Neural progenitor cell (in vitro differentiated cells): ENCODE data around the gene PAX5. TPM values are rescaled to one million over a fixed set of nuclear protein-coding genes. Genes with fewer than 3 reads are reported as not detected.

Source experiments
- DNase-seq: peaks from one replicate; pipeline ENCODE4 v3.0.0-alpha.2; 2016; ENCODE audit warnings: low spot score
- H2AFZ ChIP-seq: fragments of 200-600 bp; sonication (generic); replicated peaks from 2 replicates; pipeline ENCODE4 v1.6.1; 2016; ENCODE audit warnings: antibody characterized with exemption
- H3F3A ChIP-seq: fragments of 200-600 bp; sonication (generic); 2 replicates; pipeline ENCODE4 v1.6.1; 2016; ENCODE audit warnings: antibody characterized with exemption, low read depth
- H3K27ac ChIP-seq: fragments of 200-600 bp; sonication (generic); 2 replicates; pipeline ENCODE4 v1.5.1; 2016; ENCODE audit warnings: mild to moderate bottlenecking
- H3K27me3 ChIP-seq: fragments of 200-600 bp; sonication (generic); 2 replicates; pipeline ENCODE4 v1.6.1; 2016; ENCODE audit warnings: mild to moderate bottlenecking, moderate library complexity
- H3K36me3 ChIP-seq: fragments of 200-600 bp; sonication (generic); 2 replicates; pipeline ENCODE4 v1.5.1; 2016
- H3K4me1 ChIP-seq: fragments of 200-600 bp; sonication (generic); 2 replicates; pipeline ENCODE4 v1.6.1; 2016; ENCODE audit warnings: mixed run types
- H3K4me2 ChIP-seq: fragments of 200-600 bp; sonication (generic); 2 replicates; pipeline ENCODE4 v1.6.1; 2016
- H3K4me3 ChIP-seq: fragments of 200-600 bp; sonication (generic); 2 replicates; pipeline ENCODE4 v1.5.1; 2016
- H3K79me2 ChIP-seq: fragments of 200-600 bp; sonication (generic); 2 replicates; pipeline ENCODE4 v1.6.1; 2016; ENCODE audit warnings: low read depth
- H3K9ac ChIP-seq: fragments of 200-600 bp; sonication (generic); 2 replicates; pipeline ENCODE4 v1.6.1; 2016
- H3K9me3 ChIP-seq: fragments of 200-600 bp; sonication (generic); 2 replicates; pipeline ENCODE4 v1.5.1; 2016; ENCODE audit warnings: low read depth
- H4K20me1 ChIP-seq: fragments of 200-600 bp; sonication (generic); 2 replicates; pipeline ENCODE4 v1.6.1; 2016; ENCODE audit warnings: low read depth
- H3K27ac Mint-ChIP-seq: 3 replicates; pipeline ENCODE4 v1.8.0; 2021; ENCODE audit warnings: mixed read lengths
- H3K27me3 Mint-ChIP-seq: 2 replicates; pipeline ENCODE4 v1.8.0; 2022; ENCODE audit warnings: low read depth, mild to moderate bottlenecking, inconsistent platforms, moderate library complexity, mixed read lengths; ENCODE audit not compliant: insufficient read depth
- H3K36me3 Mint-ChIP-seq: 3 replicates; pipeline ENCODE4 v1.8.0; 2021; ENCODE audit warnings: mixed read lengths
- H3K4me1 Mint-ChIP-seq: 3 replicates; pipeline ENCODE4 v1.8.0; 2021; ENCODE audit warnings: mixed read lengths
- H3K4me3 Mint-ChIP-seq: 3 replicates; pipeline ENCODE4 v1.8.0; 2021; ENCODE audit warnings: mild to moderate bottlenecking, moderate library complexity, mixed read lengths
- H3K9me3 Mint-ChIP-seq: 3 replicates; pipeline ENCODE4 v1.8.0; 2020; ENCODE audit warnings: mixed read lengths
- CTCF ChIP-seq: fragments of 200-600 bp; sonication (generic); IDR thresholded peaks from 2 replicates; pipeline ENCODE4 v1.5.1; 2017; ENCODE audit warnings: antibody characterized with exemption, mild to moderate bottlenecking
- EZH2 ChIP-seq: fragments of 200-600 bp; sonication (generic); IDR thresholded peaks from 2 replicates; pipeline ENCODE4 v1.6.1; 2017; ENCODE audit warnings: antibody characterized with exemption, mild to moderate bottlenecking, moderate library complexity
- EZH2phosphoT487 ChIP-seq: fragments of 200-600 bp; sonication (generic); IDR thresholded peaks from 2 replicates; pipeline ENCODE4 v1.6.1; 2017; ENCODE audit warnings: antibody characterized with exemption
- total RNA-seq: library from RNA; depleted of rRNA; stranded (reverse); fragments of >200 nt; gene quantifications from 2 replicates; pipeline ENCODE4 v1.2.3, GENCODE V29; 2015; ENCODE audit warnings: low replicate concordance

The PAX5 gene
- total RNA-seq, 1 donor from 2014 or later = not detected

GRCh38 chr9:37032713-37033112 lies 1.4 kb downstream of the PAX5 start:
- H3K4me3 ChIP-seq = no peak overlapping the region
- H3K9ac ChIP-seq = no peak overlapping the region
- no peak overlapping the region for H2AFZ ChIP-seq
- peaks cover 69% of the 10 kb centered on the region for H3K4me1 Mint-ChIP-seq
- H3K4me1 ChIP-seq = peaks cover 55% of the 10 kb centered on the region
- H3K27ac ChIP-seq = no peak overlapping the region
- H3K79me2 ChIP-seq = no peaks in the 10 kb centered on the region
- no peaks in the 10 kb centered on the region for H3K36me3 Mint-ChIP-seq
- no peaks in the 10 kb centered on the region for H3K36me3 ChIP-seq
- TF ChIP-seq EZH2phosphoT487 = no peak
- no peak overlapping the region for H3K27ac Mint-ChIP-seq
- peaks cover 71% of the 10 kb centered on the region for H4K20me1 ChIP-seq
- peaks cover 54% of the 10 kb centered on the region for H3F3A ChIP-seq
- peaks cover 71% of the 10 kb centered on the region for H3K27me3 Mint-ChIP-seq
- H3K4me3 Mint-ChIP-seq = no peak overlapping the region
- no peak overlapping the region for H3K4me2 ChIP-seq
- H3K9me3 Mint-ChIP-seq = no peaks in the 10 kb centered on the region
- DNase-seq = no peak
- no peaks in the 10 kb centered on the region for H3K9me3 ChIP-seq
- H3K27me3 ChIP-seq = peaks cover 100% of the 10 kb centered on the region

- no peak overlapping the region for H3K9ac ChIP-seq
- no peak overlapping the region for H3K4me2 ChIP-seq
- H3K9me3 Mint-ChIP-seq = no peaks in the 10 kb centered on the region
- H3K27me3 ChIP-seq = peaks cover 100% of the 10 kb centered on the region
- TF ChIP-seq EZH2 (no peak), EZH2phosphoT487 (no peak), CTCF (no peak)
- H3K27ac ChIP-seq = no peak overlapping the region
- H3K9me3 ChIP-seq = no peaks in the 10 kb centered on the region
- peak; percentile 35 for DNase-seq
- H3K4me1 Mint-ChIP-seq = peaks cover 64% of the 10 kb centered on the region
- H2AFZ ChIP-seq = no peak overlapping the region
- H3K27me3 Mint-ChIP-seq = peaks cover 74% of the 10 kb centered on the region
- no peak overlapping the region for H3K27ac Mint-ChIP-seq
- no peaks in the 10 kb centered on the region for H3K79me2 ChIP-seq
- H3K36me3 ChIP-seq = no peaks in the 10 kb centered on the region
- H3F3A ChIP-seq = peaks cover 50% of the 10 kb centered on the region
- H3K4me1 ChIP-seq = peaks cover 51% of the 10 kb centered on the region
- peaks cover 76% of the 10 kb centered on the region for H4K20me1 ChIP-seq
- H3K4me3 ChIP-seq = no peak overlapping the region
- no peaks in the 10 kb centered on the region for H3K36me3 Mint-ChIP-seq
- H3K4me3 Mint-ChIP-seq = no peak overlapping the region
These were observed 2.2 kb downstream of the PAX5 start for GRCh38 chr9:37031902-37032301.

- Histone ChIP-seq H3K4me1 (peaks cover 52% of the 10 kb centered on the region), H3K4me3 (no peak overlapping the region), H3K27me3 (peaks cover 100% of the 10 kb centered on the region), H3K9me3 (no peaks in the 10 kb centered on the region), H2AFZ (no peak overlapping the region), H4K20me1 (peaks cover 82% of the 10 kb centered on the region), H3K27ac (no peak overlapping the region), H3K4me2 (no peak overlapping the region), H3K36me3 (no peaks in the 10 kb centered on the region), H3F3A (peaks cover 49% of the 10 kb centered on the region), H3K9ac (no peak overlapping the region), H3K79me2 (no peaks in the 10 kb centered on the region)
- DNase-seq = no peak
- Mint-ChIP-seq H3K36me3 (no peaks in the 10 kb centered on the region), H3K4me1 (peaks cover 59% of the 10 kb centered on the region), H3K9me3 (no peaks in the 10 kb centered on the region), H3K27me3 (peaks cover 68% of the 10 kb centered on the region), H3K27ac (no peak overlapping the region), H3K4me3 (no peak overlapping the region)
- TF ChIP-seq CTCF = no peak
- TF ChIP-seq EZH2phosphoT487 = no peak
- no peak for TF ChIP-seq EZH2
These were observed 3.0 kb downstream of the PAX5 start for GRCh38 chr9:37031081-37031480.

GRCh38 chr9:37030611-37030939 lies 3.5 kb downstream of the PAX5 start:
- peaks cover 52% of the 10 kb centered on the region for H3K4me1 ChIP-seq
- no peaks in the 10 kb centered on the region for H3K36me3 ChIP-seq
- TF ChIP-seq CTCF (no peak), EZH2 (peak; percentile 46), EZH2phosphoT487 (peak; percentile 24)
- peaks cover 49% of the 10 kb centered on the region for H3F3A ChIP-seq
- no peak overlapping the region for H3K9ac ChIP-seq
- no peaks in the 10 kb centered on the region for H3K9me3 ChIP-seq
- H3K27ac ChIP-seq = no peak overlapping the region
- no peak overlapping the region for H3K4me3 ChIP-seq
- no peaks in the 10 kb centered on the region for H3K36me3 Mint-ChIP-seq
- H3K4me1 Mint-ChIP-seq = peaks cover 60% of the 10 kb centered on the region
- H2AFZ ChIP-seq = no peak overlapping the region
- H3K27me3 ChIP-seq = peaks cover 100% of the 10 kb centered on the region
- H3K27ac Mint-ChIP-seq = peak overlapping the region; percentile 8
- peaks cover 69% of the 10 kb centered on the region for H3K27me3 Mint-ChIP-seq
- no peaks in the 10 kb centered on the region for H3K9me3 Mint-ChIP-seq
- peak; percentile 23 for DNase-seq
- H3K4me3 Mint-ChIP-seq = peak overlapping the region; percentile 70
- no peaks in the 10 kb centered on the region for H3K79me2 ChIP-seq
- H3K4me2 ChIP-seq = peak overlapping the region; percentile 77
- H4K20me1 ChIP-seq = peaks cover 83% of the 10 kb centered on the region
